Peyer's patch (tissue), 4 donors: Measurements from ENCODE around the gene ERLEC1.

ENCODE experiments used
- POLR2A ChIP-seq, 2 donors: fragments of 450-650 bp; IDR thresholded peaks; one replicate each; pipeline ENCODE4 v1.5.1; 2017; ENCODE audit warnings: antibody characterized with exemption in 2 of 2, mild to moderate bottlenecking in 2 of 2, moderate library complexity in 2 of 2
- TF ChIP-seq, protein P1 (sequence below), 6 experiments: fragments of 450-650 bp in 4 of 6; fragments of 200-600 bp in 2 of 6; sonication (generic) in 1 of 6; IDR thresholded peaks; one replicate each; pipeline ENCODE4 v1.5.1; 2017 to 2019; ENCODE audit warnings: antibody characterized with exemption in 6 of 6, mild to moderate bottlenecking in 3 of 6, moderate library complexity in 1 of 6

GRCh38 chr2:53818854-53819435, 32.1 kb downstream of the ERLEC1 start:
- TF ChIP-seq, protein P1, sequence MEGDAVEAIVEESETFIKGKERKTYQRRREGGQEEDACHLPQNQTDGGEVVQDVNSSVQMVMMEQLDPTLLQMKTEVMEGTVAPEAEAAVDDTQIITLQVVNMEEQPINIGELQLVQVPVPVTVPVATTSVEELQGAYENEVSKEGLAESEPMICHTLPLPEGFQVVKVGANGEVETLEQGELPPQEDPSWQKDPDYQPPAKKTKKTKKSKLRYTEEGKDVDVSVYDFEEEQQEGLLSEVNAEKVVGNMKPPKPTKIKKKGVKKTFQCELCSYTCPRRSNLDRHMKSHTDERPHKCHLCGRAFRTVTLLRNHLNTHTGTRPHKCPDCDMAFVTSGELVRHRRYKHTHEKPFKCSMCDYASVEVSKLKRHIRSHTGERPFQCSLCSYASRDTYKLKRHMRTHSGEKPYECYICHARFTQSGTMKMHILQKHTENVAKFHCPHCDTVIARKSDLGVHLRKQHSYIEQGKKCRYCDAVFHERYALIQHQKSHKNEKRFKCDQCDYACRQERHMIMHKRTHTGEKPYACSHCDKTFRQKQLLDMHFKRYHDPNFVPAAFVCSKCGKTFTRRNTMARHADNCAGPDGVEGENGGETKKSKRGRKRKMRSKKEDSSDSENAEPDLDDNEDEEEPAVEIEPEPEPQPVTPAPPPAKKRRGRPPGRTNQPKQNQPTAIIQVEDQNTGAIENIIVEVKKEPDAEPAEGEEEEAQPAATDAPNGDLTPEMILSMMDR (IDR thresholded peaks at IDR 0.05) = no peak
- TF ChIP-seq POLR2A (IDR thresholded peaks at IDR 0.05) = no peak
